ENCODE measurements around the gene CEACAM18.
A peak's percentile ranks its signal among the peaks of the same experiment; 100 is the strongest.

The CEACAM18 gene

GRCh38 chr19:51460164-51460992 lies 18.0 kb upstream of the CEACAM18 start:
- no peak overlapping the region for H3K4me3 ChIP-seq (ENCODE audit: low read depth in 1 of 2, low read length in 2 of 2)
- H3K4me2 ChIP-seq (ENCODE audit: insufficient read depth, low read length) = peak overlapping the region; percentile 31; the same call in 1 of the 2 replicates
- no peak for ATAC-seq (ENCODE audit: insufficient read depth, low read depth)
- no peaks in the 10 kb centered on the region for H3K27me3 ChIP-seq (ENCODE audit: insufficient read depth, low read length, poor library complexity)
- TF ChIP-seq CTCF (IDR thresholded peaks at IDR 0.05; ENCODE audit: borderline replicate concordance, extremely low read depth, low read length, poor library complexity, severe bottlenecking) = no peak
- TF ChIP-seq EZH2 (IDR thresholded peaks at IDR 0.05; ENCODE audit: borderline replicate concordance, low read depth, low read length, severe bottlenecking) = no peak
- no peaks in the 10 kb centered on the region for H3K9me3 ChIP-seq (ENCODE audit: insufficient read depth, low read length, severe bottlenecking)
- no peaks in the 10 kb centered on the region for H3K36me3 ChIP-seq (ENCODE audit: insufficient read depth, low read length)
- H3K79me2 ChIP-seq (ENCODE audit: insufficient read depth, low read length) = no peaks in the 10 kb centered on the region
- no peak overlapping the region for H3K27ac ChIP-seq (ENCODE audit: low read length)
- H4K20me1 ChIP-seq (ENCODE audit: insufficient read depth, low read length) = no peaks in the 10 kb centered on the region
- DNase-seq = no peak
- no peak overlapping the region; the same call in 1 of the 2 replicates for H2AFZ ChIP-seq (ENCODE audit: low read depth, low read length)
- no peak overlapping the region for H3K9ac ChIP-seq (ENCODE audit: low read depth, low read length)
- no peaks in the 10 kb centered on the region for H3K4me1 ChIP-seq (ENCODE audit: insufficient read depth, low read length)

- Histone ChIP-seq H4K20me1 (ENCODE audit: insufficient read depth, low read length) (no peaks in the 10 kb centered on the region), H3K36me3 (ENCODE audit: insufficient read depth, low read length) (no peaks in the 10 kb centered on the region), H3K27ac (ENCODE audit: low read length) (no peak overlapping the region), H3K79me2 (ENCODE audit: insufficient read depth, low read length) (no peaks in the 10 kb centered on the region), H3K4me1 (ENCODE audit: insufficient read depth, low read length) (no peaks in the 10 kb centered on the region), H3K4me2 (ENCODE audit: insufficient read depth, low read length) (no peak overlapping the region), H3K4me3 (ENCODE audit: low read depth in 1 of 2, low read length in 2 of 2) (no peak overlapping the region), H3K9me3 (ENCODE audit: insufficient read depth, low read length, severe bottlenecking) (no peaks in the 10 kb centered on the region), H2AFZ (ENCODE audit: low read depth, low read length) (no peak overlapping the region), H3K9ac (ENCODE audit: low read depth, low read length) (no peak overlapping the region), H3K27me3 (ENCODE audit: insufficient read depth, low read length, poor library complexity) (no peaks in the 10 kb centered on the region)
- DNase-seq = no peak
- TF ChIP-seq EZH2 (IDR thresholded peaks at IDR 0.05; ENCODE audit: borderline replicate concordance, low read depth, low read length, severe bottlenecking) = no peak
- no peak for TF ChIP-seq CTCF (IDR thresholded peaks at IDR 0.05; ENCODE audit: borderline replicate concordance, extremely low read depth, low read length, poor library complexity, severe bottlenecking)
- ATAC-seq (ENCODE audit: insufficient read depth, low read depth) = no peak
Observed at GRCh38 chr19:51461723-51462161, 16.6 kb upstream of the CEACAM18 start.

GRCh38 chr19:51462276-51462675 lies 16.1 kb upstream of the CEACAM18 start:
- DNase-seq (no peak), ATAC-seq (ENCODE audit: insufficient read depth, low read depth) (no peak)
- Histone ChIP-seq H3K9me3 (ENCODE audit: insufficient read depth, low read length, severe bottlenecking) (no peaks in the 10 kb centered on the region), H2AFZ (ENCODE audit: low read depth, low read length) (no peak overlapping the region), H3K79me2 (ENCODE audit: insufficient read depth, low read length) (no peaks in the 10 kb centered on the region), H4K20me1 (ENCODE audit: insufficient read depth, low read length) (no peaks in the 10 kb centered on the region), H3K4me3 (ENCODE audit: low read depth in 1 of 2, low read length in 2 of 2) (no peak overlapping the region), H3K4me1 (ENCODE audit: insufficient read depth, low read length) (no peaks in the 10 kb centered on the region), H3K36me3 (ENCODE audit: insufficient read depth, low read length) (no peaks in the 10 kb centered on the region), H3K27ac (ENCODE audit: low read length) (no peak overlapping the region), H3K27me3 (ENCODE audit: insufficient read depth, low read length, poor library complexity) (no peaks in the 10 kb centered on the region), H3K4me2 (ENCODE audit: insufficient read depth, low read length) (no peak overlapping the region), H3K9ac (ENCODE audit: low read depth, low read length) (no peak overlapping the region)
- TF ChIP-seq CTCF (IDR thresholded peaks at IDR 0.05; ENCODE audit: borderline replicate concordance, extremely low read depth, low read length, poor library complexity, severe bottlenecking) (no peak), EZH2 (IDR thresholded peaks at IDR 0.05; ENCODE audit: borderline replicate concordance, low read depth, low read length, severe bottlenecking) (no peak)

Data from DND-41 (cell line).